IMR-90 (cell line): Measurements from ENCODE around the gene IL1A. TPM values are rescaled to one million over a fixed set of nuclear protein-coding genes. Genes with fewer than 3 reads are reported as not detected.

Experiments
- ATAC-seq: fragments of 200-7000 bp; cut with Tn5 transposase; 2 replicates; pipeline ENCODE4 v1.9.1; 2020; ENCODE audit warnings: low read depth, mild to moderate bottlenecking, moderate library complexity
- BruUV-seq: library from RNA; stranded (reverse); fragments of 400-500 nt; replicated peaks from 2 replicates; lab custom pipeline; 2021; lab: Mats Ljungman, UMichigan
- CTCF ChIA-PET: fragments of 300-600 bp; formaldehyde crosslinking; extraction: SDS; loops from one replicate; lab custom pipeline; 2021; ENCODE audit warnings: antibody characterized with exemption; lab: Yijun Ruan, JAX
- POLR2A ChIA-PET: fragments of 300-600 bp; sonication (Branson Sonifier 250); formaldehyde crosslinking; loops from one replicate; lab custom pipeline; 2022; ENCODE audit warnings: antibody characterized with exemption; ENCODE audit not compliant: unreplicated experiment; lab: Charles Lee
- DNase-seq: peaks from one replicate; pipeline ENCODE4 v3.0.0; 2013
- H2AFZ ChIP-seq: replicated peaks from 2 replicates; pipeline ENCODE3; 2013; ENCODE audit warnings: low read length, mild to moderate bottlenecking; ENCODE audit not compliant: poor library complexity
- H2AK5ac ChIP-seq: 2 replicates; pipeline ENCODE4 v1.6.1; 2013; ENCODE audit warnings: low read depth, low read length, inconsistent platforms
- H2AK9ac ChIP-seq: replicated peaks from 2 replicates; pipeline ENCODE3; 2013; ENCODE audit warnings: mild to moderate bottlenecking, low read depth, low read length, moderate library complexity; ENCODE audit not compliant: poor library complexity
- H2BK120ac ChIP-seq: 2 replicates; pipeline ENCODE4 v1.6.1; 2013; ENCODE audit warnings: low read depth, low read length, inconsistent platforms
- H2BK15ac ChIP-seq: 3 replicates; pipeline ENCODE4 v1.6.1; 2013; ENCODE audit warnings: low read depth, low read length, inconsistent platforms
- H2BK20ac ChIP-seq: 2 replicates; pipeline ENCODE4 v1.6.1; 2013; ENCODE audit warnings: low read depth, mild to moderate bottlenecking, inconsistent platforms, low read length, moderate library complexity
- H2BK5ac ChIP-seq: 2 replicates; pipeline ENCODE4 v1.6.1; 2013; ENCODE audit warnings: mild to moderate bottlenecking, low read depth, low read length, inconsistent platforms; ENCODE audit not compliant: poor library complexity, severe bottlenecking
- H3K14ac ChIP-seq: replicated peaks from 2 replicates; pipeline ENCODE4 v1.6.1; 2013; ENCODE audit warnings: low read depth, low read length, inconsistent platforms
- H3K18ac ChIP-seq: 2 replicates; pipeline ENCODE4 v1.6.1; 2013; ENCODE audit warnings: low read depth, low read length, control low read depth
- H3K23ac ChIP-seq: 2 replicates; pipeline ENCODE4 v1.6.1; 2013; ENCODE audit warnings: low read depth, low read length, inconsistent platforms
- H3K27ac ChIP-seq: 2 replicates; pipeline ENCODE4 v1.5.1; 2013; ENCODE audit warnings: mild to moderate bottlenecking, control low read depth, low read length; ENCODE audit not compliant: insufficient read depth
- H3K27me3 ChIP-seq: 2 replicates; pipeline ENCODE4 v1.6.1; 2013; ENCODE audit warnings: low read length; ENCODE audit not compliant: control insufficient read depth, insufficient read depth
- H3K36me3 ChIP-seq: 2 replicates; pipeline ENCODE4 v1.6.1; 2013; ENCODE audit warnings: low read length, mixed read lengths; ENCODE audit not compliant: control insufficient read depth, insufficient read depth
- H3K4ac ChIP-seq: 2 replicates; pipeline ENCODE4 v1.6.1; 2013; ENCODE audit warnings: low read depth, low read length, inconsistent platforms
- H3K4me1 ChIP-seq: 2 replicates; pipeline ENCODE4 v1.6.1; 2013; ENCODE audit warnings: low read length, mixed read lengths; ENCODE audit not compliant: control insufficient read depth, insufficient read depth
- H3K4me2 ChIP-seq: 2 replicates; pipeline ENCODE4 v1.6.1; 2013; ENCODE audit warnings: low read depth, mild to moderate bottlenecking, control low read depth, low read length, moderate library complexity
- H3K4me3 ChIP-seq: 2 replicates; pipeline ENCODE4 v1.5.1; 2013; ENCODE audit warnings: low read depth, mild to moderate bottlenecking, control low read depth, low read length, moderate library complexity; ENCODE audit not compliant: insufficient read depth
- H3K56ac ChIP-seq: 2 replicates; pipeline ENCODE4 v1.6.1; 2013; ENCODE audit warnings: low read length, inconsistent platforms; ENCODE audit not compliant: insufficient read depth; ENCODE audit errors: extremely low read depth
- H3K79me1 ChIP-seq, 2 experiments: 2 replicates each; pipeline ENCODE4 v1.6.1; 2013; ENCODE audit warnings: low read length in 2 of 2, inconsistent platforms in 1 of 2, low read depth in 1 of 2
- H3K9ac ChIP-seq: 2 replicates; pipeline ENCODE4 v1.6.1; 2013; ENCODE audit warnings: low read depth, low read length, control low read depth
- H3K9me1 ChIP-seq: 2 replicates; pipeline ENCODE4 v1.6.1; 2013; ENCODE audit warnings: low read length, inconsistent platforms; ENCODE audit not compliant: insufficient read depth
- H3K9me3 ChIP-seq: 2 replicates; pipeline ENCODE4 v1.6.1; 2013; ENCODE audit warnings: low read length; ENCODE audit not compliant: control insufficient read depth, insufficient read depth
- H4K20me1 ChIP-seq: 2 replicates; pipeline ENCODE4 v1.6.1; 2013; ENCODE audit warnings: low read length, inconsistent platforms; ENCODE audit not compliant: insufficient read depth
- H4K5ac ChIP-seq: 2 replicates; pipeline ENCODE4 v1.6.1; 2013; ENCODE audit warnings: mild to moderate bottlenecking, low read depth, low read length, control low read depth
- H4K8ac ChIP-seq, 2 experiments: 2 replicates each; pipeline ENCODE4 v1.6.1; 2013; ENCODE audit warnings: low read depth in 2 of 2, low read length in 2 of 2, control low read depth in 1 of 2, inconsistent platforms in 1 of 2
- H4K91ac ChIP-seq: 2 replicates; pipeline ENCODE4 v1.6.1; 2013; ENCODE audit warnings: low read depth, low read length, inconsistent platforms; ENCODE audit not compliant: insufficient read depth
- CEBPB ChIP-seq: IDR thresholded peaks from 2 replicates; pipeline ENCODE4 v1.6.1; 2012; ENCODE audit warnings: low read depth, low read length, improper control_type of control experiment
- CTCF ChIP-seq: conservative IDR thresholded peaks from 2 replicates; pipeline ENCODE4 v1.5.1; 2012; ENCODE audit warnings: mild to moderate bottlenecking, low read depth, low read length, improper control_type of control experiment
- MAFK ChIP-seq: IDR thresholded peaks from 2 replicates; pipeline ENCODE4 v1.6.1; 2012; ENCODE audit warnings: low read depth, low read length, improper control_type of control experiment
- NFE2L2 ChIP-seq: fragments of 150-350 bp; IDR thresholded peaks from 2 replicates; pipeline ENCODE4 v1.6.1; 2016; ENCODE audit warnings: low read depth, mild to moderate bottlenecking, low read length
- RCOR1 ChIP-seq: IDR thresholded peaks from 2 replicates; pipeline ENCODE4 v1.6.1; 2012; ENCODE audit warnings: mild to moderate bottlenecking, low read length, improper control_type of control experiment; ENCODE audit not compliant: insufficient replicate concordance
- RFX5 ChIP-seq: IDR thresholded peaks from 2 replicates; pipeline ENCODE4 v1.8.0; 2012; ENCODE audit warnings: low read depth, mild to moderate bottlenecking, low read length, moderate library complexity
- SMC3 ChIP-seq: fragments of 150-350 bp; IDR thresholded peaks from 2 replicates; pipeline ENCODE4 v1.6.1; 2016; ENCODE audit warnings: low read depth, mild to moderate bottlenecking, antibody characterized with exemption, low read length, moderate library complexity
- WGBS, 2 experiments: methylation state at CpG; one replicate each; pipeline versions ENCODE4 v1.1.5 to v1.1.7; 2013; ENCODE audit warnings: missing lambda C conversion rate in 2 of 2; ENCODE audit not compliant: insufficient read length in 1 of 2; ENCODE audit errors: extremely low coverage in 2 of 2; 5-methylcytosine and 5-hydroxymethylcytosine counted together
- dilution Hi-C: fragments of 300-500 bp; cut with HindIII; formaldehyde crosslinking; loops from one replicate; pipeline ENCODE4 v1.14.3; 2018; ENCODE audit warnings: low sequenced_read_pairs; ENCODE audit not compliant: unreplicated experiment
- in situ Hi-C: fragments of 300-500 bp; cut with MboI; formaldehyde crosslinking; loops from 3 replicates; pipeline ENCODE4 v1.14.3; 2019; ENCODE audit warnings: low sequenced_read_pairs, inconsistent platforms, mixed read lengths
- intact Hi-C: fragments of 100-400 bp; cut with micrococcal nuclease; formaldehyde crosslinking; loops from 2 replicates; pipeline ENCODE4 v1.10.0; 2022
- polyA plus RNA-seq, 3 experiments: library from polyadenylated mRNA; depleted of rRNA; stranded (reverse); fragments of >200 nt; gene quantifications; 2 replicates each; pipeline ENCODE4 v1.2.3, GENCODE V29; 2012; ENCODE audit warnings: low replicate concordance in 1 of 3
- total RNA-seq: library from RNA; depleted of rRNA; stranded (reverse); fragments of >200 nt; gene quantifications from 2 replicates; pipeline ENCODE4 v1.2.3, GENCODE V29; 2012

Gene IL1A
- total and polyA plus RNA-seq, 2 of the 4 experiments (the other 2 are of a cell fraction): 0.48 to 1.1 TPM

GRCh38 chr2:112772911-112773475 is 11.3 kb downstream of the IL1A start:
- no peaks in the 10 kb centered on the region for H3K27me3 ChIP-seq
- H2BK5ac ChIP-seq: no peak overlapping the region
- H3K36me3 ChIP-seq: no peaks in the 10 kb centered on the region
- H2BK15ac ChIP-seq: no peak overlapping the region
- TF ChIP-seq CTCF (no peak), CEBPB (no peak), RCOR1 (no peak), SMC3 (no peak), MAFK (no peak), RFX5 (no peak), NFE2L2 (no peak)
- H3K14ac ChIP-seq: no peak overlapping the region
- in situ Hi-C loops (no loop called here), intact Hi-C loops (no loop called here), dilution Hi-C loops (no loop called here)
- H2AK5ac ChIP-seq: no peak overlapping the region
- CTCF ChIA-PET: interaction anchor here (1.1 to 1.4 kb wide), 2 partner anchors 11 to 169 kb away, joined by 3 to 4 read pairs; no protein-coding TSS in a partner anchor
- no peak overlapping the region for H2AK9ac ChIP-seq
- H4K91ac ChIP-seq: no peak overlapping the region
- H2AFZ ChIP-seq: no peak overlapping the region
- no peaks in the 10 kb centered on the region for H4K20me1 ChIP-seq
- 80% methylated on average over 1 of the region's 2 CpGs; no CpG with 5 or more reads in 1 of the 2 experiments for WGBS, 2 experiments
- H3K4me2 ChIP-seq: no peak overlapping the region
- no peak overlapping the region for H2BK20ac ChIP-seq
- H3K4ac ChIP-seq: no peak overlapping the region
- POLR2A ChIA-PET: no interaction called here
- H4K5ac ChIP-seq: no peak overlapping the region
- H3K9ac ChIP-seq: no peak overlapping the region
- ATAC-seq (no peak), DNase-seq (no peak)
- H3K18ac ChIP-seq: no peak overlapping the region
- H3K4me3 ChIP-seq: no peak overlapping the region
- no peak overlapping the region for H3K27ac ChIP-seq
- no peak overlapping the region for H2BK120ac ChIP-seq
- H3K4me1 ChIP-seq: no peaks in the 10 kb centered on the region
- H3K9me3 ChIP-seq: no peaks in the 10 kb centered on the region
- H4K8ac ChIP-seq: no peak overlapping the region
- H3K56ac ChIP-seq: no peak overlapping the region
- no peaks in the 10 kb centered on the region for H3K9me1 ChIP-seq
- H3K23ac ChIP-seq: no peak overlapping the region
- no peaks in the 10 kb centered on the region for H3K79me1 ChIP-seq
- BruUV-seq: no TSS peak
